T47D (cell line): ENCODE measurements around the gene CYTH3.

Experiments
- DNase-seq, 2 experiments: peaks; one replicate each; pipeline versions ENCODE4 v3.0.0 to v3.0.0-alpha.2; 2011 to 2012; ENCODE audit warnings: low read depth in 1 of 2, low spot score in 1 of 2
- JUND ChIP-seq: IDR thresholded peaks from 2 replicates; pipeline ENCODE4 v1.6.1; 2012; ENCODE audit warnings: low read depth
- in situ Hi-C: cut with HindIII; loops from 2 replicates; pipeline ENCODE4 v1.10.0; 2016; ENCODE audit warnings: low sequenced_read_pairs, low pct_unique_long_range_greater_than_20kb

The CYTH3 gene

DNA sequence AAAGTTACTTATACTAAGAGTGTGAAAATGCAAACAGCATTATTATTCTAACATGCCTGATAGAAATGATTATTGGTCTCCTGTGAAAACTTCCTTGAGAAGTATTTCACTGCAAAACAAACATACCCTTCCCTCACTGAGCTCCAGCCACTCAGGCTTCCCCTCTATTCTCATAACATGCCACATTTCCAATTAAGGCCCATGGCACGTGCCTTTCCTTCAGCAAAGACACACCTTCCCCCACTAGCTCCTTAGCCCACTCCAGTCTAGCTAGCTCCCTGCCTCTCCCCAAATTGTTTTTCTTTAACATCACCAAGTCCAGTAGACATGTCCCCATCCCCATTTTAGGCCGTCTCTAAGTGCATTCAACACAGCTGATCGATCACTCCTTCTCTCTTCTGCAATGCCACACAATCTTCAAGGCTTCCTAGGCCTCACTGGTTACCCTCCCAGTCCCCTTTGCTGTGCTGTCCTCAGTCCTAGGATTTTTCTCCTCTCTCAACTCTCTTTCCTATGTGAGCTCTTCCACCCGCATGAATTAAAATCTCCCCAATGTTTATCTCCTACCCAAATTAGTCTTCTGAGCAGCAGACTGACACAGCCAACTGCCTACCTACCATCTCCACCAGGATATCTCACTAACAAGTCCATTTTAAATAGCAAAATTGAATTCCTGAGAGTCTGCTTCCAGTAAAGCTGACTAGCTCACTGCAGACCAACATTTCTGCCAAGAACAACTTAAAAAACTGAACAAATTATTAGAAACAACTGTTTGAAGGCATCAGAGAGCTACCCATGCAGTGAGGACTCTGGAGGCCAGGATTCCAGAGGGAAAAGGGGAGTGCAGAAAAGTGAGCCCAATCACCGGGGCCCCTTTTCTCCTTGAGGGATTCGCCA, 11.9 kb downstream of the CYTH3 start:
- no peak for TF ChIP-seq JUND
- in situ Hi-C loops = no loop called here

GRCh38 chr7:6259257-6259656, 13.2 kb downstream of the CYTH3 start:
- TF ChIP-seq JUND = peak; percentile 55; the same call in 1 of the 2 replicates
- in situ Hi-C loops = no loop called here
- peak in 1 of 2 experiments; percentile 51 for DNase-seq

More for the DNA sequence above, 11.9 kb downstream of the CYTH3 start:
- no peak for DNase-seq

- in situ Hi-C loops = no loop called here
- no peak for TF ChIP-seq JUND
- no peak for DNase-seq
Observed at GRCh38 chr7:6258440-6259182, 13.8 kb downstream of the CYTH3 start.

DNA sequence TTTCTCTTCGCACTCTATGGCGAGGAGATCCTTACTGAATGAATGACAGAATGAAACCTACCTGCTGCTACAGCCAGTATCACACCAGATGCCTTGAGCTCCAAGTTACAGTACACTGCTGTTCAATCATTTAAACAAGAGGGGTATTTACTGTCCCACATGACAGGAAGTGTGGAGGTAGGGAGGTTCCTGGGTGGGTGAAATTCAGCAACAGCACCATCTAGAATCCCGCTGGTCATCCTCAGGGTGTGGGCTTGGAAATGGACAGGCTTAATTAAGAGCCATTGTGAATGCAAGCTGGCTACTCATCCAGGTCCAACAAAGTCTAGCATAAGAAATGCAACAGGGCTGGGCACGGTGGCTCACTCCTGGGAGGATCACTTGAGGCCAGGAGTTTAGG, 14.7 kb downstream of the CYTH3 start:
- DNase-seq = no peak
- in situ Hi-C loops = no loop called here
- TF ChIP-seq JUND = no peak

DNA sequence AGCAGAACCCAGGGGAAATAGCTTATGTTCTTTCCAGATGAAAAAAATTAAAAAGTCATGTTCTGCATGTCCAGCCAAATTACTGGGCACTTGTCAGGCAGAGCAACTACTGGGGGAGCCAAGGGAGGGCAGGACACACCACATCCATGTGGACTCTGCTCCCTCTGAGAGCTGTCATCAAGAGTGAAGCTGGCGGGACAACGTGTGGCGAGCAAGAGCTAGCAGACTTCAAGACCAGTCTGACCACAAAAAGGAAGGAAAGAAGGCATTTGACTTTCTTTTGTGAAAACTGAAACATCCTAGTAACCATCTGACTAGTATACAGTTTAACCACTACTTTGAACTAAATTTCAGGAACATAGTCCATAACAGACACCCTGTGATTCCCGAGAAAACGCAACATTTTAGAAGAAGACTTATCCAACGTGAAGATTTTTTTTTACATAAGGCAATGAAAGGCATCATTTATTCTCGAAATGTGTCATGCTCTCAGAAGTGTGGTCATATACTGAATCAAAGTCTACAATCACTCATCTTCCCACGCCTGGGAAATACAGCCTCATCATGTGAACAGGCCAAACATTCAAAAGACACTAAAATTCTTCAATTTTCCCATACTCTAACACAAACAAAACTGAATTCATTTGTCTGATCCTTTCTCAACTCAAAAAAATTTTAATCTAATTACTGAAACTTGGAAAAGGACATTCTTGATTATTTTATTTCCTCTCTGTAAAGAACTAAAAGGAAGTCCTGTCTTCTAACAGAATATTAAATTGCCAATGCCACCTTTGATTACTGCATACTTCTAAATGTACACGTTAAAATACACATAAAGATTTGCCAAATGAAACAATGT, 15.5 kb downstream of the CYTH3 start:
- no peak for TF ChIP-seq JUND
- no peak for DNase-seq
- in situ Hi-C loops = no loop called here

DNA sequence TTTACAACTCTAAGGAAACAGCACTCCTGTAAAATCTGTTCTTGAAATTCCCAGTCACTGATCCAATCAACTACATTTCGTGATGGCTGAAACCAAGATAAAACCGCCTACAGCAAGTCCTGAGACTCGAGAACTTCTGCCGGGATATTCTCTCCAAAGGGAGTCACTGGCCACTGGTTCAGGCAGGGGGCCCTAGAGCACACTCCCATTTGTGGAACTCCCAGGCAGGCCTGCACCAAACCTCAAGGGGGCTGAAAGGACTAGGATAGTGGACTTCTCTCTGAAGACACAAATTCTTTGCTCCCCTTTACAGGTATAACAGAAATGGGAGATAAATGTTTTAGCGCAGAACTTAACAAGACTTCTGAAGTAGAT, 16.3 kb downstream of the CYTH3 start:
- DNase-seq = peak in 1 of 2 experiments; percentile 38
- no peak for TF ChIP-seq JUND
- in situ Hi-C loops = no loop called here

- no peak for TF ChIP-seq JUND
Observed at GRCh38 chr7:6254866-6255265, 17.6 kb downstream of the CYTH3 start.

DNA sequence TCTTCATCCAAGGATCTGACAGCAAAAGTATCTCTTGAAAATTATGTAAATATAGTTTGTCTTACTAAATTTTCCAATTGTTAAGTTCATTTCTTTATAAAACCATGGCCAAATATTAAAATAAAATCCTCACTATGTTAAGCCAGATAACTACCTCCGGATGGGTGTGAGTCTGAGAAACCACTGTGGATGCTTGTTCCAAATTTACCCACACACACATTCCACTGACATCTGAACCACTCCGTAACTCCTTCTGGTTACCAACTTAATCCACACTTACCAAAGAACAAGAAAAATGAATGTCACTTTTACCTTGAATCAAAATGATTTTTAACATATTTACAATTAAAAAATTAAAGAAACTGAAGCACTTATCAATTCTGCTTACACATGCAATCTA, 19.7 kb downstream of the CYTH3 start:
- in situ Hi-C loops = no loop called here

More at GRCh38 chr7:6254866-6255265, 17.6 kb downstream of the CYTH3 start:
- DNase-seq = no peak
- in situ Hi-C loops = no loop called here

DNA sequence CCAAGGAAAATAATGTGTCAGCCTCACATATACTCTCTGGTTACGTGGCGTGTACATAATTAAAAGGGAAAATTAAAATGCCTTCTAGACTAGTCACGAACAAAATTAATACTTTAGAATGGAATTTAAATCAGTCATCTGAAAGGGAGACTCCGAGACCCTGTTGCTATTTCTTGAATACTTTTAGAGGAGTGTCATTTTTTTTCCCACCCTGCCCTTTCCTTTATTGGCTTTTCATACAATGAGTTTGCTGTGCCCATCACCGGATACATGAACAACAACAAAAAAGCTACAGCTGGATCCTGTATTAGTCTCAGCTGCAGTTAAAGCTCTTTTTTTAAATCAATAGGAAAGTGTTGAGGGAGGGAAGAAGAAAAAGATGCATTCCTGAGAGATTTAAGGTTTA, 20.1 kb downstream of the CYTH3 start:
- in situ Hi-C loops = no loop called here
- DNase-seq = no peak
- TF ChIP-seq JUND = no peak

More for the DNA sequence above, 19.7 kb downstream of the CYTH3 start:
- TF ChIP-seq JUND = no peak
- DNase-seq = no peak

DNA sequence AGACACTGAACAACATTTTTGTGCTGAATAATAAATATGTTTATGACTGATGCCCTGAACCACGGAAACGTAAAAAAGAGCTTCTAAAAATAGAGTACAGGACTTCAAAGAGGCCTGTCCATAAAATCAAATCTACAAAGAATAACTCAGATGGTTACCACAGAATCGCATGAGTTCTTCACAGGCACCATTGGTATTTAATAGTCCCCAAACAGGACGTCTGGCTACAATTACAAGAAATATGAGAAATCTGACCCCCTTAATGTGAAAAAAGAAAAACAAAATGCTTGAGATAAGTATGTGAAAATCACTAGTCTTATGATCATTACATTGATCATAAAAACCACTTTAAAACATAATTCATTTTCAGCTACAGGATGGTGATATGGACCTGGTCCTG, 20.8 kb downstream of the CYTH3 start:
- DNase-seq = no peak
- no peak for TF ChIP-seq JUND
- in situ Hi-C loops = no loop called here

- in situ Hi-C loops = no loop called here
- DNase-seq = no peak
Observed at GRCh38 chr7:6250364-6250833, 22.0 kb downstream of the CYTH3 start.

GRCh38 chr7:6249043-6249442, 23.4 kb downstream of the CYTH3 start:
- no peak for TF ChIP-seq JUND
- in situ Hi-C loops = no loop called here
- no peak for DNase-seq

More at GRCh38 chr7:6250364-6250833, 22.0 kb downstream of the CYTH3 start:
- no peak for TF ChIP-seq JUND

- no peak for DNase-seq
- in situ Hi-C loops = no loop called here
- TF ChIP-seq JUND = no peak
Observed at GRCh38 chr7:6248581-6248980, 23.8 kb downstream of the CYTH3 start.
